Prostate gland (tissue), 2 donors: ENCODE measurements around the gene RDX. TPM values are rescaled to one million over a fixed set of nuclear protein-coding genes. Genes with fewer than 3 reads are reported as not detected.
"Not testable (repeated sequence)": the region's sequence is repeated elsewhere in the genome, so short reads cannot be mapped to it uniquely, and the experiment has no call there.

Source experiments
- DNase-seq: peaks from one replicate; pipeline ENCODE4 v3.0.0-alpha.2; 2019; ENCODE audit warnings: low spot score
- H3K27ac ChIP-seq, 2 donors: fragments of 200-600 bp; sonication (generic); 2 replicates each; pipeline ENCODE4 v1.5.1; 2017 to 2019
- H3K27me3 ChIP-seq: fragments of 200-600 bp; sonication (generic); replicated peaks from 2 replicates; pipeline ENCODE4 v1.5.1; 2019; ENCODE audit not compliant: insufficient read depth
- H3K36me3 ChIP-seq, 2 donors: fragments of 200-600 bp; sonication (generic); 1 replicate in 1 of 2; 2 replicates in 1 of 2; pipeline versions ENCODE4 v1.5.1 to v1.8.1; 2017 to 2019
- H3K4me1 ChIP-seq: fragments of 200-600 bp; sonication (generic); replicated peaks from 2 replicates; pipeline ENCODE4 v1.5.1; 2019
- H3K4me3 ChIP-seq, 2 donors: fragments of 200-600 bp; sonication (generic); 2 replicates each; pipeline ENCODE4 v1.5.1; 2017 to 2019
- H3K9me3 ChIP-seq: fragments of 200-600 bp; sonication (generic); 2 replicates; pipeline ENCODE4 v1.5.1; 2017
- CTCF ChIP-seq, 4 experiments: fragments of 200-600 bp in 2 of 4; fragments of 450-650 bp in 2 of 4; sonication (generic) in 2 of 4; IDR thresholded peaks; 1 replicate in 3 of 4; 2 replicates in 1 of 4; pipeline ENCODE4 v1.5.1; 2016 to 2019; ENCODE audit warnings: antibody characterized with exemption in 4 of 4, mild to moderate bottlenecking in 2 of 4, moderate library complexity in 2 of 4
- POLR2A ChIP-seq: fragments of 450-650 bp; IDR thresholded peaks from one replicate; pipeline ENCODE4 v1.6.1; 2016; ENCODE audit warnings: antibody characterized with exemption, mild to moderate bottlenecking
- POLR2AphosphoS5 ChIP-seq: sonication (generic); formaldehyde crosslinking; IDR thresholded peaks from one replicate; pipeline ENCODE4 v1.6.1; 2017; ENCODE audit warnings: antibody characterized with exemption
- WGBS: methylation state at CpG from one replicate; pipeline ENCODE4 v1.1.5; 2018; 5-methylcytosine and 5-hydroxymethylcytosine counted together
- intact Hi-C: fragments of 100-400 bp; cut with DNase I; formaldehyde crosslinking; loops from one replicate; pipeline ENCODE4 v1.14.2; 2022
- total RNA-seq, 2 donors: library from RNA; depleted of rRNA; stranded (reverse); fragments of >200 nt; gene quantifications; one replicate each; pipeline ENCODE4 v1.1.0, GENCODE V29; 2016

RDX gene
- total RNA-seq, 2 donors from 2014 or later = 45.4 to 136 TPM

DNA sequence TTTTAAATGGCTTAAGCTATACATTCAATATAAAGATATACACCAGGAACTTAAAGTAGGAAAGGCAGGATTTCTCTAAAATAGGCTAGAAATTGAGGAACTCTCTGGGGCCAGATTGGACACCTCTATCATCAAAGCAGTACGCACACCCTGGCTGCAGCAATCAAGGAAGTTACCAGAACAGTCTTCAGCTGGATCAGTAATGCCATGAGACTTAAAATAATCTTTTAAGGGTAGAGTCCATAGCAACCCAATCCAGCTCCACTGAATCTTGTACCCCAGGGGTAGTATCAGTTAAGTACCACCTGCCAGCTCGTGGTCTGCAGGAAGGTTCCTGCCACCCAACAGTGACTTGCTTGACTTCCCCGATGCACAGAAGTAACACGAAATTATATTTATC is 3.0 kb downstream of the RDX start:
- H3K27me3 ChIP-seq = no peaks in the 10 kb centered on the region
- no peaks in the 10 kb centered on the region for H3K4me1 ChIP-seq
- no peak for DNase-seq
- H3K4me3 ChIP-seq = no peak overlapping the region
- intact Hi-C loops = loop anchor here (10.0 kb wide), 1 partner anchor 141 kb away; no protein-coding TSS in a partner anchor
- 77% methylated on average over 4 of the region's 4 CpGs for WGBS
- TF ChIP-seq CTCF (IDR thresholded peaks at IDR 0.05) = no peak
- no peak for TF ChIP-seq POLR2A
- no peak for TF ChIP-seq POLR2AphosphoS5
- no peaks in the 10 kb centered on the region for H3K36me3 ChIP-seq
- no peak overlapping the region for H3K27ac ChIP-seq
- H3K9me3 ChIP-seq = no peaks in the 10 kb centered on the region

GRCh38 chr11:110292146-110292545 is 4.3 kb downstream of the RDX start:
- intact Hi-C loops = loop anchor here (10.0 kb wide), 1 partner anchor 143 kb away; no protein-coding TSS in a partner anchor
- H3K27me3 ChIP-seq, H3K9me3 ChIP-seq, H3K27ac ChIP-seq, H3K36me3 ChIP-seq, H3K4me1 ChIP-seq, H3K4me3 ChIP-seq, DNase-seq: not testable (repeated sequence)
- WGBS = 95% methylated on average over 4 of the region's 4 CpGs

- intact Hi-C loops = loop anchor here (10.0 kb wide), 1 partner anchor 144 kb away; no protein-coding TSS in a partner anchor
- TF ChIP-seq POLR2A (no peak), POLR2AphosphoS5 (no peak), CTCF (IDR thresholded peaks at IDR 0.05) (no peak)
- no peaks in the 10 kb centered on the region for H3K36me3 ChIP-seq
- no peak overlapping the region for H3K27ac ChIP-seq
- H3K4me1 ChIP-seq = no peaks in the 10 kb centered on the region
- 92% methylated on average over 7 of the region's 7 CpGs for WGBS
- H3K4me3 ChIP-seq = no peak overlapping the region
- no peaks in the 10 kb centered on the region for H3K27me3 ChIP-seq
- no peaks in the 10 kb centered on the region for H3K9me3 ChIP-seq
- no peak for DNase-seq
Measured at GRCh38 chr11:110290591-110291334, 5.7 kb downstream of the RDX start.

DNA sequence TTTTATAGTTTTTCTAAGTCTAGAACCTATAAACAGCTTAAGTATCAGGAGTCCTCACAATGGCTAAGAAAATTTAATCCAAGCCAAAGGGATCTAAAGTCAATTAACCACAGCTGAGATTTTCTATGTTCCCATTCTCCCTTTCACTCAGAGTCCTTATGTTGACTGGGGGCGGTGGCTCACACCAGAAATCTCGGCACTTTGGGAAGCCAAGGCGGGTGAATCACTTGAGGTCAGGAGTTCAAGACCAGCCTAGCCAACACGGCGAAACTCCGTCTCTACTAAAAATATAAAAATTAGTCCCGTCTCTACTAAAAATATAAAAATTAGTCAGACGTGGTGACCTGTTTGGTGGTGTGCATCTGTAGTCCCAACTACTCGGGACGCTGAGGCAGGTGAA is 6.9 kb downstream of the RDX start:
- intact Hi-C loops = no loop called here
- 92% methylated on average over 10 of the region's 10 CpGs for WGBS

GRCh38 chr11:110287537-110287936 is 8.9 kb downstream of the RDX start:
- H3K4me3 ChIP-seq = no peak overlapping the region
- H3K36me3 ChIP-seq = no peaks in the 10 kb centered on the region
- TF ChIP-seq CTCF (IDR thresholded peaks at IDR 0.05) (no peak), POLR2A (no peak), POLR2AphosphoS5 (no peak)
- H3K27ac ChIP-seq = no peak overlapping the region
- 82% methylated on average over 1 of the region's 1 CpG for WGBS
- intact Hi-C loops = no loop called here
- H3K9me3 ChIP-seq = no peaks in the 10 kb centered on the region
- DNase-seq = no peak
- H3K4me1 ChIP-seq = no peaks in the 10 kb centered on the region
- no peaks in the 10 kb centered on the region for H3K27me3 ChIP-seq

More for the DNA sequence above, 6.9 kb downstream of the RDX start:
- Histone ChIP-seq H3K4me3 (no peak overlapping the region), H3K27me3 (no peaks in the 10 kb centered on the region), H3K27ac (no peak overlapping the region), H3K4me1 (no peaks in the 10 kb centered on the region), H3K36me3 (no peaks in the 10 kb centered on the region), H3K9me3 (no peaks in the 10 kb centered on the region)
- no peak for DNase-seq
- TF ChIP-seq CTCF (IDR thresholded peaks at IDR 0.05) (no peak), POLR2A (no peak), POLR2AphosphoS5 (no peak)
